NCI-H748 treated with DMSO at 0.1 percent for 48 hours (cell line): ENCODE data around the gene KATNAL1.
"Not testable (repeated sequence)": the region's sequence is repeated elsewhere in the genome, so short reads cannot be mapped to it uniquely, and the experiment has no call there.

Experiments used
- DNase-seq: peaks from one replicate; lab custom pipeline; 2025; lab: John Stamatoyannopoulos, UW

The KATNAL1 gene

DNA sequence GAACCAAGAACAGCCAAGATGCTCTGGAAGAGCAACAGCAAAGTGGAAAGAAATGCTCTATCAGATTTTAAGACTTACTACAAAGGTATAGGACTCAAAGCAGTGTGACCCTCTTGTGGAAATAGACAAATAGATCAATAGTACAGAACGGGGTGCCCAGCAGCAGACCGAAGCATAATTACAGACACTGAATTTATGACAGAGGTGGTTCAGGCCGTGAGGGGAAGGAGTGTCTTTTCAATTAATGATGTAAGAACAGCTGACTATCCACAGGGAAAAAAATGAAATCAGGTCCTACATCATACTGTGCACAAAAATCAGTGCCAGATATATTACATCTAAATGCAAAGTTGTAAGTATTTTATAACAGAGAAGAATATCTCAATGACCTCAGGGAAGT is 95.6 kb downstream of the KATNAL1 start:
- no peak for DNase-seq

DNA sequence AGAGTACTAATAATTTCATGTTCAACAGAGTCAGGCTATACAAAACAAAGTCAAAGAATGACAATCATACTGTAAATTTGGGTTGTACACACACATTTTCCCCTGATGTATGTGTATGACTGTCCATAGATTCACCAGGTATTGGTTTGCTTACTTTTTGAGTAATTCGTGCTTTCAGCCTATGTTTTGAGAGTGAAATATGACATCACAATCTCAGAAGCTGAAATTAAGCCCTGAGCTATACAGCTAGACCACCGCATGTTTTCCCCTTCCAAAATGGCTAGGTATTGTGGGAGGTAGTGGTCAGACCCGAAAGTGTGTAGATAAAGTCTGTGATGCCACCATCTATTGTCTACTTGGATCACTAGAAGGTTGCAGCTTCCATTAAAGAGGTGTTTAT is 102.8 kb downstream of the KATNAL1 start:
- DNase-seq: no peak

DNA sequence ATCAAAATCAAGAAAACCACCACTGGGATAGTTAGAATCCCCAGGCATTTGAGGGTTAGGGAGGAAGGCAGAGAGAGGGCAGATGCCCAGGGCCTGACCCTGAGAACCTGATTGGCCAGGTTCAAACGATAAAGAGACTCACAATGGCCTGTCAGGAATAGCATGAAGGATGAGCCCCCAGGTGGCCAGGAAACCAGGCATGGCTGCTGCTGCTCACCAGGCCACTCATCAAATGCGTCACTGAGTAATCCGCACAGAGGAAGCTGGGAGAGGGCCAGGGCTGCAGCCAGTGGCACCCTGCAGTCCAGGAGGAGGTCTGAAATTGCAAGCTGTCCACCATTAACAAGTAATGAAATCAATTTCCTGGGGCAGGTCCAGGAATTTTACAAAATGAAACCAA is 111.3 kb downstream of the KATNAL1 start:
- peak; percentile 31 for DNase-seq

DNA sequence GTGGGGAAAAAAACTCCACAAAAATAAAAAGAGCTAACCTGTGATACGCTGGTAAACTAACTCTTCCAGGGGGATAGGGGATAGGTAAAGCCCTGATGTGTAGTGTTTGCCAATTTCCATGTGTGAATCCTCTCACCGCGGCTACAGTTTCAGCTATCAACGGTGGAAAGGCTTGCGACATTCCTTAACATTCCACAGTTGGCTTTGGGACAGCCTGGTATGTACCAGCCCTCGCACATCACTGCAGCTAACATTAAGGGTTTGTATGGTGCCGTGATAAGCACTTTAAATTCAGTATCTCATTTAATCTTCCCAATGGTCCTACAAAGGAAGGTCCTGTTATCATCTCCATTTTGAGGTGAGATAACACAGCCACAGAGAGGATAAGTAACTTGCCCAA is 112.4 kb downstream of the KATNAL1 start:
- DNase-seq: no peak

DNA sequence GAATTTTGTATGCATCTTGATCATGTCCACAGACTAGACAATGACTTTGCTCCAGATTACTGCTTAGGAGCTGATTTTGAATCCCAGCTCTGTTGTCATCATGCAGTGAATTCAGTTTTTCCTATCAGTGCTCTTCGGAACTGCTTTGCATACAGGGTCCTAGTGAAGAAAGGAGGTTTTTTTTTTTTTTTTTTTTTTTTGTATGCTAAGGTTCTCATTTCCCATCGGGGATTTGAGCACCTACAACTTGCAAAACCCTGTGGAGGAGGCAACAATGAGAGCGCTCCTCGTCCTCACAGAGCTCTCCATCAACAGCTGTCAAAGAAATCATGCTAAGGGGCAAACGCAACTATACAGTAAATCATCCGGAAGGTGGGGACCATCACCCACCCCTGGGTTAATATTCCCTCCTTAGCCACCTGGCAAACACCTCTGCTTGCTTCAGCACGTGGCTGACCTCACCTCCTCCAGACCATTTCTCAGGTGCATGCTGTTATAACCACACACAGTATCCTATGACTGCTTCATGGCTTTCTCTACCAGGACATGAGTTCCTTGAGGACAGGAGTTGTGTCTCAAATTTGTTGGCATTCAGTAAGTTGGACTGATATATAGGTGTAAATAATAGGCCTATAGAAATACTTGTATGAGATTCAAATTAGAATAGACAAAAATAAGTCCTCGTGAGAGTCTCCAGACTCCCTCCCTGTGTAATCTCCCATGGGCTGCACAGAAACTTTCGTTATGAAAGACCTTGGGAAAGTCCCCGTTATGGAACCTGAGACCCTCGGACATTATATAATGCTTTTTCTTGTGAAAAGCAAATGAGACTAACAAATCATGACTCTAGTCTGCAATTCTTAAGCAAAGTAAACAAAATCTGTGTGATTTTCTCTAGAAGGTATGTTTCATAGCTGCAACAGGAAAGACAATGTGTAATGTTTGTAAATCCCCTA is 113.8 kb downstream of the KATNAL1 start:
- no peak for DNase-seq

DNA sequence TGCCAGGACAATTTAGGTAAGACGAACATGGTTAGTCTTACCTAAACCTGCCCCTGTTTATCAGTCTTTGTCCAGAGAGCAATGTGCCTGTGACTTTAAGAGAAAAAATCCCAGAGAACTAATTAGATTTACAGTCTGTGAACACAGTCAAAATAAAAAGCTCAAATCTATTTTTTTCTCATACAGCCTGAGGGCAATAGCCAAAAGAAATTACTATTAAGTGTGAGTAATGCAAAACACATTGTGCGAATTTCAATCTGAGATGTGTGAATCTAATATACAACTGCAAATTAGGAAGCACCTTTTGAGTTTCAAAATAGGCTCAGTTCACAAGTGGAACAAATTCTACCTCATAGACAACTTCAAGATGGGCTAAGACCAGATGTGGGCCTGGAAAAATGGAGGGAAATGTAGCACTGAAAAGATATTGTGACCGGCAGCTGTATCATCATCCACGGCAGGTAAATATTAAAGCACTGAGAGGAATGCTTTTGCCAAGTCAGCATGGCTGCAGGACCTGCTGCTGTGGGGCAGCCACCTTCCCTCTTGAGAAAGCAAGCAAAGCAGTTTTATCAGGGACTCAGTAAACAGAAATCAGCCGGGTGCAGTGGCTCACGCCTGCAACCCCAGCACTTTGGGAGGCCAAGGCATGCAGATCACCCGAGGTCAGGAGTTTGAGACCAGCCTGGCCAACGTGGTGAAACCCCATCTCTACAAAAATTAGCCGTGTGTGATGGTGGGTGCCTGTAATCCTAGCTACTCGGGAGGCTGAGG is 114.8 kb downstream of the KATNAL1 start:
- no peak for DNase-seq

DNA sequence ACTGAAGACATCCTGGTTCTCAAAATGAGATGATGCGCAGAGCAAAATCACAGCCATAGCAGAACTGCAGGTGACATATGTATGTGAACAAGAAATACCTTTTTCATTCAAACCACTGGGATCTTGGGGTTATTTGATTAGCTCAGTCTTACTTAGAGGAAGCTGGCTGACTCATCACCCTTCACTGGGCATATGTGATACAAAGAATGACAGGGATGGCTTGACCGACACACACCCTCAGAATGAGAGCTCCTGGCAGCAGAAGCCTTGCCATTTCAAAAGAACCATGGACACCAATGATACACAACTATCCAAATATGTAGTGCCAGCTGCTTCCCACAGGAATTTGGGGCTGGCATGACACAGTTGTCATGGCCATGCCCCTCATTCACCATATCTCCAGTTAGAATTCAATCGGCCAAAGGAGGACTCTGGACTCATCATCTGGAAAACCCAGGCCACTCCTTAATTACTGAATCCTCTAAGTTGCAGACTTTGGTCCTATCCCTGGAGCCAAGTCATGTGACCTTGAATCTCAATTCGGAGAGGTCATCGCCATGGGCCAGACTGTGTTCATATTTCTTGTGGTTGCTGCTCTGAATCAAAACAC is 115.8 kb downstream of the KATNAL1 start:
- DNase-seq: no peak

DNA sequence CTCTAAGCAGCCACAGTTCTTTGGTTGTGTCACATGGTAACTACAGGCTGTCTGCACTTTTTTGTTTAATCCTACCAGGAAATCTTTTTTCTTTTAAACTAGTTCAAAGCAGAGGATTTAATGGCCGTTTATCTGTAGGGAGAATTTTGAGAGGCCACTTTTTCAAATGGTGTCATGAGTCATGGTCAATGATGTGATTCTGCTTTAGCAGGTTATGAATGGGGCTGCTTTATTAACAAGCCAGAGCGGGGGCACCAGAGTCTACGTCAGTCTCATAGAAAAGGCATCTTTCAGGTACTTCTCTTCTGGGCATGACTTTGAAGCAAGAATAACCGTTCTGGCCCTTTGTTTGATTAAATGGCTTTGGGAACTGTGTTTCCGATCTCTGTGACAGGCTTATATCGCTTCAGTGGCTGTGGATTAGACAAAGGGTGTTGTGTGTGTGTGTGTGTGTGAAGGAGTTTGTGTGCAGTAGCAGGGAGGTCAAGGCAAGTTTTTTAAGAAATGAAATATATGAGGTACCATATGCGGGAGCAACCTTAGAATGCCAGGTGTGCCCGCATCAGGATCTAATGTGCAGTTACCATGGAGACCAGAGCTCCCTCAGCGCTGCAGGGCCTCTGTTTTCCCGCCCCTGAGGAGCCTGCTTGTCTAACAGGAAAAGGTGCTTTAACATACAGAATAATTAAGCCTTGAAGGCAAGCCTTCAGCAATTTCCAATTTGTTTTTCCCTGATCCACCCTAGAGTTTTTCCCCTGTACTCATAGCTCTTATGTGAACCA is 120.5 kb downstream of the KATNAL1 start:
- DNase-seq: peak; percentile 98

DNA sequence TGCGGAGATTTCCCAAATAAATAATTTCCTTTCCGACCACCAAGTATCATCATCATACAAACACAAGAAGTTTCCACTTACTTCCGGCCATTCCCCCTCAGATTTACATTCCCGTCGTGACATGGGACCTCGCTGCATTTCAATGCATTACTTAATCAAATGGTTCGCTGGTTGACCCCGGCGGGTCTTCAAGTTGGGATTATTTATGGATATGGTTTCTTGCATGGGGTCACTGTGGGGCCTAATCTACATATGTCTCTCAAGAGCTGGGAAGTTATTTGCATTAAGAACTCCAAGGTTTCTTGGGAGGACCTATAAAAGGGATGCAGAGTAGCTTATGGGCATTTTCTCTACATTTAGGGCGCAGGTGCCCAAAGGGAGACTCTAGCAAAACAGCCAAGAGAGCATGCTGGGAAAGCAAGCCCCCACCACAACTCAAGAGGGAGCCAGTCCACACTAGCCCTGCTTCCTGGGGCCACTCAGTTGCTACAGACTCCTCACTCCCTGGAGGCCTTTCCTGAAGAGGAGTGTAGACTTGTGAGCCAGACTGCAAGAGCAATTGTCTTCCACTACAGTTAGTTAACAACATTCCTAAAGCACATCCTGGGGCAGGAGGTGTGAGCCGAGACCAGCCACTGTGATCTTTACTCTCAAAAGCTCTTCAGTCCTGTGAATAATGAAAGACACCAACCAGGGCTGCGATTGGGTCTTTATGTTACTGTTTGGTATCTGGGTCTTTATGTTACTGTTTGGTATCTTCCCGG is 125.3 kb downstream of the KATNAL1 start:
- DNase-seq: no peak

DNA sequence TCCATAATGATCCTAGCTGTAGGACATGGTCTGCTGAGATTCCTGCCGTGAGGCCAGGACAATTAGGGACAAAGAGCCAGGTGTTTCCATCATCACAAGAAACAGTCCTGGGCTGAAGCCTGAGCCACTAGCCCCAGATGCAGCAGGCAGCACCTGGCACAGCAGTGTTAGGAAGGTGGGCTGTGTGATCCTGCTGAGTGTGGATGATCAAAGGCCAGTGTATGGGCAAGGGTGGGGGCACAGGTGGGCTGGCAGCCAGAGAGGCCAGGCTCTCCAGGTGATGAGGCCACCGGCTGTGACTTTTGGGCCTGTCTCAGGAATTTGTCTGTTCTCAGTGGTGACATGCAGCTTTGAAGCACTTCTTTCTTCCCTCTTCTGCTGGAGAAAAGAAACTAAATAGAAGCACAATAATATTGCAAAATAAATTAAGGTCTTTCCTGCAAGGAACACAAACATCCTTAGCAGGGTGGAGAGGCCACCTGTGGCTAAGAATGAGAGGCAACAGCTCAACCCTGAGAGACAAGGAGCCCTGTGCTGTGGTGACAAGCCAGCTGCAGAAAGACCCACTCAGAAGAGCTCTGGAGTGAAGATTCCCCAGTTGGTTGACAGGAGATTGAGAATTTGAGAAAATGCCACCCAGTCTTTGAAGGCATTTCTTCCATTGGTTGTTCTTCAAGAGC is 127.6 kb downstream of the KATNAL1 start:
- DNase-seq: peak; percentile 97

DNA sequence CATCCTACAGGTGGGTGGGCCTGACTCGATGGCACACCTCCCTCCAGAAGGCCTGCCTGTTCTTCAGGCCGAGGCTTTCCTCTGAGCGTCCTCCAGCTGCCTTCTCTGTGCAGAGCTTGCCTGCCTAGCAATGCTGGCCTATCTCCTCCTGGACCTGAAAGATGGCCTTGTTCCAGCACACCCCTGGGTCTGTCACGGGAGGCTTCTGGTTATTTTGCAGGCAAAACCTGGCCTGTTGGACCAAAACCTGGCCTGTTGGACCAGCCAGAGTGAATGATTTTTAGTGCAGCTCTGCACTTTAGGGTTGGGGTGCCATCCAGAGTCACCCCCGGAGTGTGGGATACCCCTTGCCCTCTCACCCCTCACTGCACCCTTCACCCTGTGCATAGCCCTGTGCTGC is 128.4 kb downstream of the KATNAL1 start:
- DNase-seq: no peak

DNA sequence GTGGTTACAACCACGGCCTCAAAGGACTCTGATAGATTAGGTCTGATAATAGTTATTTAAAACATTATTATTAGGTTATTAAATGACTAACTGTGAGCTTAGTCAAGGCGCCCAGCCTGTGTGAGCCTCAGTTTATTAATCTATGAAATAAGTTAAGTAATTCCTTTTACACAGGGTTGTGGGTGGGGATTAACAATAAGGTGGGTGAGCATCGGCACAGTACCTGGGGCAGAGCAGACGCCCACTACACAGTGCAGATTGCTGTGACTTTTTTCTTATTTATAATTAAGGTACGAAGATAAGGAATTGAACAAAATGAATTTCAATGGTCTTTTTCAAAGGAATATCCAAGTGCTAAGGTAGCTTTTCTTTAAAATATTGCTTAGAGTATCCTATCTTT is 132.2 kb downstream of the KATNAL1 start:
- DNase-seq: no peak

DNA sequence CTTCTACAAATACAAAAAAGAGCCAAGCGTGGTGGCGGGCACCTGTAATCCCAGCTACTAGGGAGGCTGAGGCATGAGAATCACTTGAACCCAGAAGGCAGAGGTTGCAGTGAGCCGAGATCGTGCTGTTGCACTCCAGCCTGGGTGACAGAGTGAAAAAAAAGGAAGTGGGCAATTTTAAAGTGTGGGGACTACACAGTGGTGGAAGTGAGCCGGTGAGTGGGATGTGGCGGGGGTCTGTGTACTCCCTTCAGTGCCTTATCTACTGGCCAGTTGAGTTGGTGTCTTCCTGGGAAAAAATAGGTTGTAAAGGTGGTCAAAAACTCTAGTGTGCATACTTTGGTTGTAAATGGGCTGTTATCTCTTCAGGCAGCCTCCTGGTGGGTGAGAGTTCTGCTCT is 133.1 kb downstream of the KATNAL1 start:
- not testable (repeated sequence) for DNase-seq

DNA sequence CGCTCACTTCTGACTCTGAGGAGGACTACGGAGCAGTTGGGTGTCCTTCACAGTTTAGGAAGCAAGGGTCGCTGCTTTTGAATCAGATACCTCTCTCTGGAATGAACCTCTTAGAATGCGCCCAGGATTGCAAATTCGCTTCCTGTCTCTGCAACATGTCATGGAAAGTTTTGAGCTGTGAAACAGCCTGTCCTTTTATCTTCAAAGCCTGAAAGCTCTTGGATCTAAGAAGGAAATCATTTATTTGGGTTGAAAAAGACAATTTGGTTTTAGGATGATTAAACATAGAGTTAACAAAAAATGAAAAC is 134.1 kb downstream of the KATNAL1 start:
- no peak for DNase-seq

DNA sequence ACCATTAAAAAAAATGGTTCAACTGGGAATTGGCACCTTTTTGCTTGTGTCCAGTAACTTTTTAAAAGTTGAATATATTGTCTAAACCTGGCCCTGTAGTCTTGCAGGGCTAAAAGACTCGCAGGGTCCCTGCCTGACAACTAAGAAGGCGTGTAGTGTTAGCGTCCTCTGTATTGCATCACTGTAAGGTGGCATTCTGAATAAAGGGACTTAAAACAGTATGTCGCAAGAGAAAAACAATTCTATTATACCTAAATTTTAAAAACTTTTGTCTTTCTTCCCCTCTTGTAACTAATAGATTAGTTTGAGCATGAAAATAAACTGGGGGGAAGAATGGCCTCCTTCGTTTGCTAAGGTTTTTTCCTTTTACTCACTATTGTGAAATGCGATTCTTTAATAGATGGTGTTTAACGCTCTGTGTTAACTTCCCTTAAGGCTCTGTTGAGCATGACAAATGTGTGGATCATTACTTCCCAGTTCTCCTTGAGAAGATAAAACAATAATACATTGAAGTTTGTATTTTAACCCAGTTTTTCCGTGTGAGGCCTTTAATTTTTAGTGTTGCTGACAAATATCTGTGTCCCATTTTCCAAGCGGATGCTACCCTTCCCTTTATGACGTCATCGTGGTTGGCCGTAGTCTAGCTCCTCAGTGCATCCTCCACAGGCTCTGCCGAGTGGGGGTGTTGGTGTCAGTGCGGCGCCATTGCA is 134.6 kb downstream of the KATNAL1 start:
- DNase-seq: no peak

DNA sequence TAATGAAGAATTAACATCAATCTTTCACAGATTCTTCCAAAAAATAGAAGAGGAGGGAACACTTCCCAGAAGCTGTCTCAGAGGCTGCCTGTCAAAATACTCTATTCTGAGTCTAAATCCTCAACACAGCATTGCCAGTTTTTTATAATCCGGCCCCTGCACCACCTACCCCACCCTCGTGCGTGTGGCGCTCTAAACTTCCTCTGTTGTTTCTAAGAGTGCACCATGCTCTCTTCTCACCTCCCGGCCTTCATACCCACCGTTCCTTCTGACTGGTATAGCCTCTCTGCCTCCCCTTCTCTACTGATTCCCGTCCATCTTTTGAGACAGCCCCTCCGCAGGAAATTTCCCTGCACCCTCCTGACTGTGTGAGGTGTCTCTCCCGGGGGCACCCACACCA is 136.8 kb downstream of the KATNAL1 start:
- DNase-seq: no peak

DNA sequence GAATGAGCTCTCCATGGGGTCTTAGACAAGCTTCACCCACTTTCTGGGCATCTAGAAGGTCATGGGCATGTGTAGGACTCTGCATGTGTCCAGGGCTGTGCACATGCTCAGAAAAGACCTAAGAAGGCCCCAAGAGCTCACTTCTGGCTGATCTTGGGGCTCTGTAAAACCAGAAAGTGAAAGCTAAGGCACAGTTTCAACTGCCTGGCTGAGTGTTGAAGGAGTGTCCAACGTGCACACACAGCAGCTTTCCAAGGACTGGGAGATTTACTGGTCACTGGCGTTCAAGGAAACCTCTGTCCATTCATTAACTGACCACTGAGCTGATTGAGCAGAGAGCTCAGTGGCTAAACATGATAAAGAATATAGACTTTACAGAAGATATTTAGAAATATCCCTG is 137.9 kb downstream of the KATNAL1 start:
- no peak for DNase-seq

DNA sequence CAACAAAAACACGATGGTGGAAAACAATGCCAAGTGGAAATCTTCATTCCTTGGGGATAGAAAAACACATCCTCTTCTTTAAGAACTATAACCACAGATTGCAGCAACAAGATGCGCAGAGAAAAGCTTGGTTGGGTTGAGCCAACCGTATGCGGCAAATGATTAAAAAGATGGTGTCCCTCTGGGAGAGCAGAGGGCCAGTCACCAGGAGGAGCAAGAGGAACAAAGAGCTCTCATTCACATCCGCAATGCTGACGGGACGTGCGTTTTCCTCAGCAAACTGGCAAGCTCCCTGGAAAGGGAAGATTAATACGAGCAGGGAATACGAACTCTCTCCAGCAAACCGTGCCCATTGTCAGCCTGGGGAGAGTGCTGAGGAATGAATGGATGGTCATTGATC is 141.6 kb downstream of the KATNAL1 start:
- no peak for DNase-seq

DNA sequence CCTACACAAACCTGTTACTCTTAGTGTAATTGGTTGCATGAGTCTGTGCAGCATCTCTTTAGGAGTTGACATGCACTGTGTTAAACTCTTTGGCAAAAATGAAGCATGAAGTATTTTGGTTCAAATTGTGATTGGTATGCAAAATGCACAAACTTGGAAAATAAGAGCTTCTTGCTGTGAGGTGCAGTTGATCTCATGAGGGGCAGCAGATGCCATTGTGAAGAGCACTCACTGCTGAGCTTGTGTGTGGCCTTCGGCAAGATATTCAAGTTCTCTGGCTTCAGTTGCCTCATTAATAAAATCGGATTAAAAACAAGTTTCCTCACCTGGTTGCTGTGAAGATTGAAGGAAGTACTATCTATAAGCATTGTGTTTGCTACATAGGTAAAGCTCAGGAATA is 142.3 kb downstream of the KATNAL1 start:
- no peak for DNase-seq

DNA sequence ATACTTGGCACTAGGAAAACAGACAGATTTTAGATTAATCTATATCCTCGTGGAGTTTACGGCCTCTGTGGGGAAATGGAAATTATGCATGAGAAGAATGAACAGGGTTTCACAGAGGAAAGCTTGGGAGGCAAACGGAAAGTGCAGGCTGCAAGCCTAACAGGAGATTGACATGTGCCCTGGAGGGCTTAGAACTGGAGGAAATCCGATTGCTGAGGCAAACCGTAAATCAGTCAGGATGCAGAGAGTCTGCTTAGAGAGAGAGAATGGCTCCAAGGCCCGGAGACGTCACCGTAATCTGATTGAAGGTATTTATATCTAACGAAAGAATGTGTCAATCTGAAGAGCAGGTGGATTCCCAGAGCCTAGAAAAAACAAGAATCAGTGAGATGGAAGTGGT is 143.2 kb downstream of the KATNAL1 start:
- DNase-seq: no peak
